GM12864 (cell line): ENCODE data around the gene DLGAP1.

Experiments used
- DNase-seq: peaks from one replicate; pipeline ENCODE4 v3.0.0-alpha.2; 2011; ENCODE audit warnings: low read depth
- H3K4me3 ChIP-seq: 2 replicates; pipeline ENCODE4 v1.5.1; 2011; ENCODE audit warnings: mild to moderate bottlenecking, low read depth, low read length, control low read depth
- CTCF ChIP-seq: IDR thresholded peaks from 2 replicates; pipeline ENCODE4 v1.5.1; 2011; ENCODE audit warnings: low read depth, mild to moderate bottlenecking, moderate library complexity, low read length, control low read depth, inconsistent platforms; ENCODE audit errors: missing control alignments

Gene DLGAP1

GRCh38 chr18:3491981-3492555, 963.0 kb downstream of the DLGAP1 start:
- DNase-seq = no peak
- H3K4me3 ChIP-seq = no peak overlapping the region
- TF ChIP-seq CTCF = no peak

GRCh38 chr18:3489462-3489861, 965.6 kb downstream of the DLGAP1 start:
- TF ChIP-seq CTCF = no peak
- DNase-seq = no peak
- H3K4me3 ChIP-seq = no peak overlapping the region

GRCh38 chr18:3486512-3486911, 968.6 kb downstream of the DLGAP1 start:
- DNase-seq = no peak
- TF ChIP-seq CTCF = no peak
- no peak overlapping the region for H3K4me3 ChIP-seq

- no peak overlapping the region for H3K4me3 ChIP-seq
- DNase-seq = no peak
- no peak for TF ChIP-seq CTCF
Observed at GRCh38 chr18:3485153-3486149, 969.7 kb downstream of the DLGAP1 start.

- DNase-seq = no peak
- no peak overlapping the region for H3K4me3 ChIP-seq
- TF ChIP-seq CTCF = no peak
Observed at GRCh38 chr18:3482258-3482657, 972.8 kb downstream of the DLGAP1 start.

GRCh38 chr18:3481696-3482210, 973.4 kb downstream of the DLGAP1 start:
- DNase-seq = no peak
- H3K4me3 ChIP-seq = no peak overlapping the region
- TF ChIP-seq CTCF = peak; percentile 55
